HTERT RPE-1 (cell line): ENCODE measurements around the gene KAT14.
"Not testable (repeated sequence)": the region's sequence is repeated elsewhere in the genome, so short reads cannot be mapped to it uniquely, and the experiment has no call there.

Source experiments
- in situ Hi-C: fragments of 300-500 bp; cut with MboI; formaldehyde crosslinking; loops from 4 replicates; pipeline ENCODE4 v1.14.3; 2020; ENCODE audit warnings: low sequenced_read_pairs

KAT14 gene

DNA sequence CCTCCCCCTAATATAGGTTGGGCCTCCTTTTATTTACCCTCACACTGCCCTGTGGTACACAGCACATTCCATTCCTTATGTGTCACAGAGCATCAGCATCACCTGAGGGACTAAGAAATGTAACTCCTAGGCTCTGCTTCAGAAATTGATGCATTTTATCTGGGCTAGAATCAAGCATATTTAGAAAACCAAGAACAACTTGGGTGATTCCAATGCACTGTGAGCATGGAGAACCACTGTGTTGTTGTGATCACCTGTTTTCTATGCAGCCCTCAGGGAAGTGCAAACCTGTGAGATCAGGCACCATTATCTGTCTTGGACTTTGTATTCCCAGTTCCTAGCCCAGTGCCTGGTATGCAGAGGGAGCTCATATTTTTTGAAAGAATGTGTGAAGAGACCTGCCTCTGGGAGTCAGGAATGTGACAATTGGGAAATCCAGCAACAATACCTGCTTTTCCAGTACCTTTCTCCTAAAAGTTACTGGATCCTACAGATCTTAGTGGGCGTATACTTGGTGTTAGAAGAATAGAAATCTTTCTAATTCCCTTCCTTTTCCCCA lies 7.0 kb downstream of the KAT14 start:
- in situ Hi-C loops = no loop called here

DNA sequence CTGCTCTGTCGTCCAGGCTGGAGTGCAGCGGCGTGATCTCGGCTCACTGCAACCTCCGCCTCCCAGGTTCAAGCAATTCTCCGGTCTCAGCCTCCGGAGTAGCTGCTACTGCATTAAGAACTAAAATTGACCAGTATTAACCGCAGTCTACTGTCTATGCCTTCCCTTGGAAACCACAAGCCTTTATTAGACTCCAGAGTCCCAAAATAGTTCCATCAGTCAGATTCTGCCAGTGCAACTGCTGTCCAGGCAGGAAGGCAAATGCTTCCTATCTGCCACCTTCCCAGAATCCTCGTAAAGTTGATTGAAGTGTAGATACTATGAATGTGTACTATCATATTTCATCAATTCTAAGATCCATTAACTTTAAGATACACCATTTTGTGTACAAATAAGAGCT lies 16.7 kb downstream of the KAT14 start:
- in situ Hi-C loops = no loop called here

DNA sequence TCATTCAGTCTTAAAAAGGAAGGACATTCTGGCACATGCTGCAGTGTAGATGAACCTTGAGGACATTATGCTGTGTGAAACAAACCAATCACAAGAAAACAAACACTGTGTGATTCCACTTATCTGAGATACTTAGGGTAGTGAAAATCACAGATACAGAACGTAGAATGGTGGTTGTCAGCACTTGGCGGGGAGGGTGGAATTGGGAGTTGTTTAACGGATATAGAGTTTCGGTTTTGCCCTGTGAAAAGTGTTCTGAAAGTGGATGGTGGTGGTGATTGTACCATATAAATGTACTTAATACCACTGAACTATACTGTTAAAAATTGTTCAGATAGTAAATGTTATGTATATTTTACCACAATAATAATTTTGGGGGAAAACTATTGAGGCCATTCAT lies 18.4 kb downstream of the KAT14 start:
- in situ Hi-C loops = no loop called here

DNA sequence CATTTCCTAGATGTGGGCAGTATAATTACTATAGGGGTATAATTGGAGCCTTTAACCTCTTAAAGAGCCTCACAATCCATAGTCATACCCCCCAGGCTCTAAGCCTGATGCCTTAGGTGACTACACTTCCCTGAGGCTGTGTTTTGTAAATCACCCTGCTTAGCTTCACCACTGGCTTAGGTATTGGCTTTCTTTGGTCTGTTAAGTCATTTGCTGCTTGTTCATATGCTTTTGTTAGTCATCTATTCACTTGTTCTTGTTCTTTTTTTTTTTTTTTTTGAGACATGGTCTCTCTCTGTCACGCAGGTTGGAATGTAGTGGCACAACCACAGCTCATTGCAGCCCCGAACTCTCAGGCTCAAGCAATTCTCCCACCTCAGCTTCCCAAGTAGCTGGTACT lies 26.7 kb downstream of the KAT14 start:
- in situ Hi-C loops = no loop called here

DNA sequence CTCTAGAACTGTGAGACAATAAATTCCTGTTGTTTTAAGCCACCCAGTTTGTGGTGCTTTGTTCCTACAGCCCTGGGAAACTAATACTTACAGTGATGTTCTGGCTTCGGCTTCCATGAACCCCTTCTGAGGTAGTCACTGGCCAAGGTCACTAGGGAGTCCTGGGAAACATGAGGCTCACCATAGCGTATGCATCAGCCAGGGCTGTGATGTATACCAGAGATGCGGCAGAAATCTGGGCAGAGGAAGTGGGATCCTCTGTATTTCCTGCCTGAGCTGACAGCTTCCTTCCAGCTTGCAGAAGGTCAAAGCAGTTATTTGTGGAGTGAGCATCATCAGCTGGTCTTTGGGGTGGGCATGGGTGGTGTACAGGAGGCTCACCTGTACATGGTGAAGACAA lies 27.9 kb downstream of the KAT14 start:
- in situ Hi-C loops = no loop called here

DNA sequence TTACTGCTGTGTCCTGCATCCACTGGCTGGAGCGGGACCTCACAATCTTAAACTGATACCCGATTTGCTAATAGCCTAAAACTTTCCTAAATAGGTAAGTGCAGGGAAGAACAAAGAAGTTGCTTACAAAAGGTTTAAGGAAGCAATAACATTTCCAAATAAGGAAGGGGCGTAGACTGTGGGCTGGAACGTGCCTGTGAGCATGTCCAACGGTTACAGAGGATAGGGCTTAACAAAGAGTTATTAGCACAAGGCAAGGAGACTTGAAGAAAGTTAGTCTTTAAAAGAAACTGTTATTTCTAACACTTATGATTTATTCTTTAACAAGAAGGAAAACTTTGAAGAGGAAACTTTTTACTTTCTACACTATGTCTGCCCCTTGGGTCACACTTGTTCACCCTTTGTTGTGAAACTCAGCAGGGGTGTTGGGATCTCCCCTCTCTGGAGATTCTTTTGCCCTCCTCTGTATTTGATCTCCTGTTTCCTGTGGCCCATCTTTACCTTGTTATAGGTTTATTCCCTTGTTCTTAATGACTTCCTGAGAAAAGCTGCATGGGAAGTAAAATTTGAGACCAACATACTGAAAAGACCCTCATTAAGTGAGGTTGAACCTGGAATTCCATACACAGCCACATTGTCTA lies 28.7 kb downstream of the KAT14 start:
- in situ Hi-C loops = no loop called here

DNA sequence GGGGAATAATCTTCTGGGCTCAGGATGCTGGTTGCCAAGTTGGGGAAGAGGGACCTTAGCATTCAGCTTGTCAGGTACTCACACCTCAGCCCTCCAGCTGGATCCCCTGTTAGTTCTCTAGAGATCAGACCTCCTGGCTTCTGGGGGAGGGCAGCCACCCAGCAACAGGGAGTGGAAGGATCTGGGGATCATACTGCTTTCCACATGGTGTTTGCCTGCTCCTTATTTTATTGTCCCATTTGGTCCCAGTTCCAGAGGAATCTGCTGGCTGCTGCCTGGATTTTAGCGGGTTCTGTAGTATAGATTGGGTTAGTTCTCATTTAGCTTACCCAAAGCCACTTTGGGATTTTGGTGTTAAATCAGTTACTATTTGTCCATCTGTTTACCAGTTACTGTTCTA lies 29.3 kb downstream of the KAT14 start:
- in situ Hi-C loops = no loop called here

DNA sequence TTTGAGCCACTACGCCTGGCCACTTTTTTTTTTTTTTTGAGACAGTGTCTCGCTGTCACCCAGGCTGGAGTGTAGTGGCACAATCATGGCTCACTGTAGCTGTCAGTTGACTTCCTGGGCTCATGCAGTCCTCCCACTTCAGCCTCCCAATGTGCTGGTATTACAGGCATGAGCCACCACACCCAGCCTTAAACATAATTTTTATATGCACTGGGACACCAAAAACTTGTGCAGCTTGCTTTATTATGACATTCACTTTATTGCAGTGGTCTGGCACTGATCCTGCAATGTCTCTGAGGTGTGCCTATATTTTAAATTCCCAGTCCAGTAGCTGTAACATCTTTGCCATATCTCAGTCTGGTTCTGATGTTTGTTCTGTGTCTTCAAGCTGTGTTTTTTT lies 34.7 kb downstream of the KAT14 start:
- in situ Hi-C loops = no loop called here

DNA sequence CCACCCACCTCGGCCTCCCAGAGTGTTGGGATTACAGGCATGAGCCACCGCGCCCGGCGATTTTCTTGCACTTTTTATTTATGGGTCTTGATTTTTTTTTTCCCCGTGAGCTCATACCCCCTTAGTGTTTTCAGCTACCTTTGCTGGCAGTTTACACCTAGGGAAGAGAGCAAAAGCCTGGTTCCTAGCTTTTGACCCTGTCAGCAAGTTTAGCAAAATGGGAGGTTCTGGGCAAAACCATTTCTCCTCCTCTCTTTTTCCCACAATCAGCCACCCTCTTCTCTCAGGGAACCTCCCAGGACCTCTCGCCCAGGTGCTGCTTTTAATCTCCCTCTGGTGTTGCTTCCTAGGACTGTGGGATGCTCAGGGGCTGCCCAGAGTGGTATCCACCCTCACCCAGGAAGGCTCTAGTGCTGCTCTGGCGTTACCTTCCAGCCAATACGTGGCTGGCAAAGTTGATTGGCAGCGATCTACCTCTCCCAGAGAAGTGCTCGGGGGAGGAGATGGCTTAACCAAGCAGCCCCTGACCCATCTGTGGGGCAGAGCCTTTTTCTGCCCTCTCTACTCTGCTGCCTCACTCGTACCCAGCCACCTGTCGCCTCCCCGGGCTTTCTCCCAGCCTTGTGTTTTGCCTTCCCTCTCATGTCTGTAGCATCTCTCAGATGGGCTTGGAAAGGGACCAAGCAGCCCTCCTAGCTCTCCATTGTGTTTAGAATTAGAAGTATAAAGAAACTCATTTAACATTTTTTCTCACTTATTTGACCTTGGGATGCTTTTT lies 37.4 kb downstream of the KAT14 start:
- in situ Hi-C loops = no loop called here

DNA sequence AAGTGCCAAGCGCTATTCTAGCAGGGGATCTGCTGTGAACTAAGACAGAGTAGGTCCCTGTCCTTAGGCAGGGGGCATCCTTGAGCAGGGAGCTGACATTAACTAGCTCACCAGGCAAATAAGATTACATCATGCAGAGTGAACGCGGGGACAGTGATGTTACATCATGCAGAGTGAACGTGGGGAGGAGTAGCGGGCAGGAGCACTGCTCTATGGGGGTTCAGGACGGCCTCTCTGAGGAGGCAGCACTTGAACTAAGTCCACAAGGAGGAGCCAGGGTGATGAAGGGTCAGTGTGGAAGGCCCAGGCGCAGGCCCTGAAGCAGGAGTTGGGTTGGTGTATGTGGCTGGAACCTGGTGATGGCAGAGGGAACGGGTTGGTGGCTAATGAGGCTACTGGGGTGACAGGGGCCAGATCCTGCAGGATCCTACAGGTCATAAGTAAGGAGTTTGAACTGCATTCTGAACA lies 38.7 kb downstream of the KAT14 start:
- in situ Hi-C loops = no loop called here

DNA sequence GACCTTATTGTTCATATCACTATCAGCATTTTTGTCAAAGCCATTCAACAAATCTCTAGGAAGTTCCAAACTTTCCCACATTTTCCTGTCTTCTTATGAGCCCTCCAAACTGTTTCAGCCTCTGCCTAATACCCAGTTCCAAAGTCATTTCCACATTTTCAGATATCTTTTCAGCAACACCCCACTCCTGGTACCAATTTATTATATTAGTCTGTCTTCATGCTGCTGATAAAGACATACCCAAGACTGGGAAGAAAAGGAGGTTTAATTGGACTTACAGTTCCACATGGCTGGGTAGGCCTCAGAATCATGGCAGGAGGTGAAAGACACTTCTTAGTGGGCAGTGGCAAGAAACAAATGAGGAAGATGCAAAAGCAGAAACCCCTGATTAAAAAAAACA lies 42.7 kb downstream of the KAT14 start:
- in situ Hi-C loops = not testable (repeated sequence)

DNA sequence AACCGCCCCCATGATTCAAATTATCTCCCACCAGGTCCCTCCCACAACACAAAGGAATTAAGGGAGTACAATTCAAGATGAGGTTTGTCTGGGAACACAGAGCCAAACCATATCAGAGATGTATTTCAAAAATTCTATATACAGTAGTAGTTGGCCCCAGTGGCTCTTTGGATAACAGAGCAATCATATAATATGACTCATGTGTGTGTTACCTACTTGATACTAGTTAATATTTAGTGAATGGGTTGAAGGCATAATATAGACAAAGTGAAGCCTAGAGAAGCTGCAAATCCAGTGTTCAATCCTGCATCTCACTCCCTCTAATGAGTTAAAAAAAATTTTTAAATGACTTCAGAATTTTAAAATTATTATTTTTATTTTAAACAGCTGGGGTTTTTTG lies 43.2 kb downstream of the KAT14 start:
- in situ Hi-C loops = no loop called here

DNA sequence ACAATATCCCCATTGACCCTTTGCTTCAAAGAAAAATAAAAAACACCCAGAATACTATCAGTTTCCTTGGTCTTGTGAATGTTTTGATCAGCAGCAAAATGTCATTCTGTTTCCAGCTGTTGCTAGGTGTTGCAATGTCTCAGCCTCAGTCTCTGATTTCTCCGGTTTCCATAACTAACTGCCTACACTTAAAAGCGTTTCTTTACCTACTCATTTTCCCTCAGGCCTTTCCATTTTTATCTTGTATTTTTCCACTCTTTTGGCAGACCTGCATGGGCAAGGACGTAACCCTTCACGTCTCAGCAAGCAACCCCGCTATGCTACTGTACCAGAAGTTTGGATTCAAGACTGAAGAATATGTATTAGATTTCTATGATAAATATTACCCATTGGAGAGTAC lies 49.4 kb downstream of the KAT14 start:
- in situ Hi-C loops = no loop called here

DNA sequence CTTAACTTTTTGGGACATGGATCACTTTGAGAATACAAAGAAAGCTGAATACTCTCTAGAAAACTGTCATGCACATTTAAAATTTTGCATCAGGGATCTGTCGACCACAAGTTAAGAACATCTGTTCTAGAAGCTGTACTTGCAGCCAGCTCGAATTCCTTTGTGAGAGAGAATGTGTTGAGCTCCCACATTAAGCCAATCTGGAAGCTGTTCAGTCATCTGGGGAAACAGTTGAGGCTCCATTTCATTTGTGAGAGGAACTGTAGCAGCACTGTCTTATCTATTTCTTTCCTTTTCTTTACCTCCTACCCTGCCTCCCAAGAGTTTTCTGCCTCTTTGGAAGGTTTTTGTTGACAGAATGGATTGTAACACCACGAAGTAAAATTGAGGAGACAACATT lies 50.8 kb downstream of the KAT14 start:
- in situ Hi-C loops = no loop called here

DNA sequence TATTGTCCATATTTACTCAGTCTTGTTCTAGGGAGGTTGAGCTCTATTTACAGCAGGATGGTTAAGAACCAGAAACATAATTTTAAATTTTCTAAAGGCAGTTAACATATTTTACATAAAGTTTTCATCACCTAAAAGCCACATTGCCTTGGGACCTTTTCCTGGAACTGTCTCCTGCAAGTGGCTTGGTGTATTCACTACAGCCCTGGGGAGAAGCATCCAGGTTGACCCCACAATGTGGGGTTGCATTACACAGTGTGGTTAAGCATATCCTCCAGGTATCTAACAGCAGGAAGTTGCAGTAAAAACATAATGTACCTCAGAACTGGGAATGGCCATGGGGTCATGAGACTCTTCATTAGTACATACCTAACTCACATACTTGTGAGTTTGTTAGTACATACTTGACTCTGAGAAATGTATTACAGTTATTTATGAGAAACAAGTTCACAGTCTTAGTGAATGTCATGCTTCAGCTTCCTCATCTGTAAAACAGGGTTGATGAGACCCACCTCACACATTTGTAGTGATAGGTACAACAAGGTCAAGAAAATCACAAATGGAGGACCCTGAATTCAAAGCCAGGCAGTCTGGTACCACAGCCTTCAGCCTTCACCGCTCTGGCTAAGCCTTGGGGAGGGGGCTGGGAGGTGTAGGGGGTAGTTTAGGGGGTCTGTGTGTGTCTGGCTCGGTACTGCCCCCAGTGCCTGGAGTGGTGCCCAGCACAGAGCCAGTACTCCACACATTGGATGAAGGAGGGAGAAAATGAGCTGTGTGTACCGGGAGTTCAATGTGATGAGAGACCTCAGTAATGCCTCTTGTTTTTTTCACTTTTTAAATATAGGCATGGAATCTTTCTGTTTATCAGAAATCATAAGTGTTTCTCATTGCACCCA lies 52.9 kb downstream of the KAT14 start:
- in situ Hi-C loops = no loop called here

DNA sequence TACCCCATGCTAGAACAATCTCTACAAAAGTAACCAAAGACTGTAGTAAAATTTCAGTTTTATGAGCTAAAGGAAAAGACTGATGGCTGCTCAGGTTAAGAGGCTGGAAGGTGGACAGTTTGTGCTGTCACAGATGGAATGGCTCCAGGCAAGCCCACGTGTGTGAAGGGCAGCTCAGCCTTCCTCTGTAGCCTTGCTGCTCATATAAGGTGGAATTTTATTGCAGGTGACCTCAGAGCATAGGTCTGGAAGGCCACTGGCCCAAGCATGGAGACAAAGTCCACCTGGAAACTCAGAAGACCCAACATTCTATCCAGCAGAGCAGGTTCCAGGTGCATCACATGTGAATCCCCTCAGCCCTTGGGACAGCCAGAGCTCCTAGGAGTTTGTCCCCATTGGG lies 53.6 kb downstream of the KAT14 start:
- in situ Hi-C loops = no loop called here

DNA sequence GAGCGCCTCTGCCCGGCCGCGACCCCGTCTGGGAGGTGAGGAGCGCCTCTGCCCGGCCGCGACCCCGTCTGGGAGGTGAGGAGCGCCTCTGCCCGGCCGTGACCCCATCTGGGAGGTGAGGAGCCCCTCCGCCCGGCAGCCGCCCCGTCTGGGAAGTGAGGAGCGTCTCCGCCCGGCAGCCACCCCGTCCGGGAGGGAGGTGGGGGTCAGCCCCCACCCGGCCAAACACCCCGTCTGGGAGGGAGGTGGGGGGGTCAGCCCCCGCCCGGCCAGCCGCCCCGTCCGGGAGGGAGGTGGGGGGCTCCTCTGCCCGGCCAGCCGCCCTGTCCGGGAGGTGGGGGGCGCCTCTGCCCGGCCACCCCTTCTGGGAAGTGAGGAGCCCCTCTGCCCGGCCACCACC lies 56.8 kb downstream of the KAT14 start:
- in situ Hi-C loops = not testable (repeated sequence)

DNA sequence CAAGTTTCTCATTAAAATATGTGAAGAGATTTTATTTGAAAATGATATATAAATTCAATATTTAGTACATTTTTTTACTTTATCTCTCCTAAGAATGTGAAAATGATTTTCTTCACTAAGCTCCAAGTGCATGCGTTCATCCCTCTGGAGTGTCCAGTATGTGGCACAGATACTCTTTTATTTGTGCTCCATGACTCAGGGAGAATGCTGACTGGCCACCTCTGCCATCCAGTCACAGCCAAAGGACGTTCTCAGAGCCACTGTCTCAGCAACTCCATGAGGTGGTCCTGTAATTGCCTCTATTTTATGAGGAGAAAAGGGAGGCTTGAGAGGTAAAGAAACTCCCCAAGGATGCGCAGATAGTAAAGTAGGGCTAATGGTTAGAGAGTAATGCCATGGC lies 58.3 kb downstream of the KAT14 start:
- in situ Hi-C loops = no loop called here

DNA sequence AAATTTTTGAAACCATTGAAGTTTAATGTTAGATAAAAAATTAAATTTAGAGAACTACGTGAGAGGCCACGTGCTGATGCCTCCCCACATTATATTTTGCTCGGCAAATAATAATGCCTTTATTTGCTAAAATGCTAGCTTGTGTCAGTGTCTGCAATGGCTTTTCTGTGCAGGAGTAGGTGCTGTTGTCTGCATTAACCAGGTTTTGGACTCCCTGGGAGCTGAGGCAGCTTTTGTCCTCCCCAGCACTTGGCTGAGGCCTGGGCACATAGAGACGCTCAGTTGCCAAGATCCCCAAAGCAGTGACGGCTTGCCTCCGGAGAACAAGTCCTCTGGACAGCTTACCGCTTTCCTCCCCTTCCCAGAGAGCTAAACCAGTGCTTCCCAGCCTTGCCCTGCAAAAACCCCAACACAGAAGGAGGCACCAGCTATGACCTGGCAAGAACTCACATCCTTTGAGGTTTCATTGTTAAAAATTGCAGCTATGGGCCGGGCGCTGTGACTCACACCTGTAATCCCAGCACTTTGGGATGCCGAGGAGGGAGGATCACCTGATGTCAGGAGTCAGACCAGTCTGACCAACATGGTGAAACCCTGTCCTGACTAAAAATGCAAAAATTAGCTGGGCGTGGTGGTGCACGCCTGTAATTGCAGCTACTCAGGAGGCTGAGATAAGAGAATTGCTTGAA lies 59.9 kb downstream of the KAT14 start:
- in situ Hi-C loops = no loop called here

DNA sequence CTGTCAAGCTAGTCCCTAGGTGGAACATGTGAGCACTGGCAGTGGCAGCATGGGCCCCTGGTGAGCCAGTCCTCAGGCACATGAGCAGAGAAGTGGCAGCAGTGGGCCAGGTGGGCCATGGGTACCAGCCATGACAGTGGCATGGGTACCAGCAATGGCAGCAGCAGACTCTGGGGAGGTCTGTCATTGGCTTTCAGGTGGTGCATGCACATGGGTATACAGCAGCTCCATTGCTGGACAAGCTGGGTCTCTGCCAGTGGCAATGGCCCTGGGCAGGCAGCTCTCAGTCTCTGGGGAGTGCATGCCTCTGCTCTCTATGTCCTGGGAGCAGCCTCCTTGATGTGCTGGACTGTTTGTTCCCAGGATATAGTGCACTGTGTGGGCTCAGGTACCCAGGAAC lies 65.3 kb downstream of the KAT14 start:
- in situ Hi-C loops = no loop called here

DNA sequence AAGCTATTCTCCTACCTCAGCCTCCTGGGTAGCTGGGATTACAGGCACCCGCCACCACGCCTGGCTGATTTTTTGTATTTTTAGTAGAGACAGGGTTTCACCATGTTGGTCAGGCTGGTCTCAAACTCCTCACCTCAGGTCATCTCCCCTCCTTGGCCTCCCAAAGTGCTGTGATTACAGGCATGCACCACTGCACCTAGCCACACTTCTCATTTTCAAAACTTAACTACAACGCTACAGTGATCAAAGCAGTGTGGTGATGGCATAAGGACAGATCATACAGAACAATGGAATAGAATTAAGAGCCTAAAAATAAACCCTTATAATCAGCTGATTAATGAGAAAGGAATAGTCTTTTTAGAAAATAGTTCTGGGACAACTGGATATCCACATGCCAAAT lies 66.0 kb downstream of the KAT14 start:
- in situ Hi-C loops = not testable (repeated sequence)
